Panc1 (cell line): ENCODE results near the gene TMED10. TPM values are rescaled to one million over a fixed set of nuclear protein-coding genes. Genes with fewer than 3 reads are reported as not detected.

Source experiments
- ATAC-seq: fragments of 200-7000 bp; cut with Tn5 transposase; 2 replicates; pipeline ENCODE4 v1.9.1; 2020; ENCODE audit warnings: mild to moderate bottlenecking, moderate library complexity
- BruUV-seq: library from RNA; stranded (reverse); fragments of 400-500 nt; replicated peaks from 2 replicates; lab custom pipeline; 2021; lab: Mats Ljungman, UMichigan
- CTCF ChIA-PET: fragments of 300-600 bp; sonication (Branson Sonifier 250); formaldehyde crosslinking; loops from one replicate; lab custom pipeline; 2022; ENCODE audit warnings: antibody characterized with exemption; lab: Charles Lee
- POLR2A ChIA-PET: fragments of 300-600 bp; sonication (Branson Sonifier 250); formaldehyde crosslinking; loops from one replicate; lab custom pipeline; 2022; ENCODE audit warnings: antibody characterized with exemption; lab: Charles Lee
- DNase-seq: peaks from one replicate; pipeline ENCODE4 v3.0.0-alpha.2; 2010; ENCODE audit warnings: low read depth, low spot score
- H3K27ac ChIP-seq: 2 replicates; pipeline ENCODE4 v1.5.1; 2011; ENCODE audit warnings: mild to moderate bottlenecking, low read length, inconsistent platforms
- H3K27me3 ChIP-seq: fragments of 200-500 bp; sonication (Bioruptor generic); 2 replicates; pipeline ENCODE4 v1.6.0; 2014; ENCODE audit warnings: low read length, inconsistent platforms; ENCODE audit not compliant: control insufficient read depth, insufficient read depth
- H3K36me3 ChIP-seq: fragments of 200-500 bp; sonication (Bioruptor generic); 2 replicates; pipeline ENCODE4 v1.5.1; 2014; ENCODE audit warnings: inconsistent platforms, mild to moderate bottlenecking, low read length, moderate library complexity; ENCODE audit not compliant: control insufficient read depth, insufficient read depth
- H3K4me1 ChIP-seq: 2 replicates; pipeline ENCODE4 v1.5.1; 2011; ENCODE audit warnings: inconsistent platforms, mild to moderate bottlenecking, low read length, moderate library complexity; ENCODE audit not compliant: control insufficient read depth, insufficient read depth
- H3K4me3 ChIP-seq, 2 experiments: 2 replicates each; pipeline ENCODE4 v1.5.1; 2011 to 2012; ENCODE audit warnings: low read depth in 2 of 2, low read length in 2 of 2, mild to moderate bottlenecking in 2 of 2, inconsistent platforms in 1 of 2, moderate library complexity in 1 of 2
- H3K9me3 ChIP-seq: fragments of 200-500 bp; sonication (Bioruptor generic); 2 replicates; pipeline ENCODE4 v1.5.1; 2014; ENCODE audit warnings: low read depth, mild to moderate bottlenecking, inconsistent platforms, low read length, moderate library complexity; ENCODE audit not compliant: control insufficient read depth, insufficient read depth
- CTCF ChIP-seq: fragments of 450-650 bp; IDR thresholded peaks from 2 replicates; pipeline ENCODE4 v1.5.1; 2017; ENCODE audit warnings: mild to moderate bottlenecking
- POLR2AphosphoS5 ChIP-seq: IDR thresholded peaks from 2 replicates; pipeline ENCODE4 v1.6.1; 2012; ENCODE audit warnings: mild to moderate bottlenecking, low read depth, low read length, moderate library complexity
- REST ChIP-seq, 2 experiments: IDR thresholded peaks; 2 replicates each; pipeline ENCODE4 v1.6.1; 2011 to 2012; ENCODE audit warnings: low read depth in 2 of 2, control low read depth in 1 of 2, low read length in 1 of 2, mild to moderate bottlenecking in 1 of 2, moderate library complexity in 1 of 2; ENCODE audit not compliant: insufficient read depth in 1 of 2
- SIN3A ChIP-seq: IDR thresholded peaks from 2 replicates; pipeline ENCODE4 v1.6.1; 2012; ENCODE audit warnings: low read depth, mild to moderate bottlenecking, low read length, moderate library complexity, borderline replicate concordance; ENCODE audit not compliant: insufficient read depth
- TCF7L2 ChIP-seq: IDR thresholded peaks from 2 replicates; pipeline ENCODE4 v1.6.1; 2011; ENCODE audit warnings: mild to moderate bottlenecking, low read depth, low read length, inconsistent platforms
- in situ Hi-C: cut with HindIII; loops from 2 replicates; pipeline ENCODE4 v1.10.0; 2016; ENCODE audit warnings: low sequenced_read_pairs, low pct_unique_long_range_greater_than_20kb
- intact Hi-C: fragments of 100-400 bp; cut with micrococcal nuclease; formaldehyde crosslinking; loops from one replicate; pipeline ENCODE4 v1.10.0; 2022; ENCODE audit not compliant: unreplicated experiment
- total RNA-seq: library from RNA; stranded (reverse); gene quantifications from one replicate; pipeline ENCODE4 v1.2.1, GENCODE V29; 2021; ENCODE audit not compliant: unreplicated experiment

Gene TMED10
- total RNA-seq, 1 experiment from 2014 or later = 183 TPM

- Histone ChIP-seq H3K9me3 (no peaks in the 10 kb centered on the region), H3K4me3 (no peak overlapping the region), H3K27ac (no peak overlapping the region), H3K36me3 (no peaks in the 10 kb centered on the region), H3K27me3 (no peaks in the 10 kb centered on the region), H3K4me1 (no peaks in the 10 kb centered on the region)
- intact Hi-C loops (no loop called here), in situ Hi-C loops (no loop called here)
- ATAC-seq = no peak
- BruUV-seq = no TSS peak
- ChIA-PET CTCF (interaction anchor here (0.5 to 0.6 kb wide), 2 partner anchors 77 to 186 kb away, joined by 3 read pairs; no protein-coding TSS in a partner anchor), POLR2A (no interaction called here)
- no peak for DNase-seq
- TF ChIP-seq SIN3A (no peak), CTCF (no peak), REST (IDR thresholded peaks at IDR 0.05; ENCODE audit: insufficient read depth in 1 of 2, low read depth in 2 of 2, low read length in 1 of 2) (no peak), POLR2AphosphoS5 (no peak), TCF7L2 (no peak)
Observed at GRCh38 chr14:75141062-75141461, 35.4 kb downstream of the TMED10 start.

- intact Hi-C loops = no loop called here
- Histone ChIP-seq H3K27ac (no peak overlapping the region), H3K4me3 (no peak overlapping the region), H3K4me1 (no peaks in the 10 kb centered on the region), H3K9me3 (no peaks in the 10 kb centered on the region), H3K27me3 (no peaks in the 10 kb centered on the region), H3K36me3 (no peaks in the 10 kb centered on the region)
- in situ Hi-C loops = no loop called here
- no TSS peak for BruUV-seq
- CTCF ChIA-PET = interaction anchor here (0.6 kb wide), 1 partner anchor 78 kb away, joined by 3 read pairs; no protein-coding TSS in a partner anchor
- ATAC-seq (no peak), DNase-seq (no peak)
- TF ChIP-seq SIN3A = no peak
- TF ChIP-seq POLR2AphosphoS5 = no peak
- TF ChIP-seq REST (IDR thresholded peaks at IDR 0.05; ENCODE audit: insufficient read depth in 1 of 2, low read depth in 2 of 2, low read length in 1 of 2) = no peak
- no peak for TF ChIP-seq CTCF
- TF ChIP-seq TCF7L2 = no peak
- POLR2A ChIA-PET = no interaction called here
Observed at GRCh38 chr14:75140620-75141019, 35.8 kb downstream of the TMED10 start.
